ENCODE results near the gene CPLX1.

Gene CPLX1

GRCh38 chr4:825971-826330, at the start of gene CPLX1:
TSS of gene CPLX1 (minus strand) at chr4:826129. CDS start at chr4:824522, 1,607 bp downstream.
- no peak for DNase-seq

- DNase-seq = no peak
Observed at GRCh38 chr4:874971-875817, 49.3 kb upstream of the CPLX1 start.

- DNase-seq = no peak
Observed at GRCh38 chr4:874056-874455, 48.1 kb upstream of the CPLX1 start.

GRCh38 chr4:872241-872981, 46.5 kb upstream of the CPLX1 start:
- no peak for DNase-seq

GRCh38 chr4:871484-871883, 45.6 kb upstream of the CPLX1 start:
- DNase-seq = no peak

GRCh38 chr4:870951-871350, 45.0 kb upstream of the CPLX1 start:
- no peak for DNase-seq

- no peak for DNase-seq
Observed at GRCh38 chr4:869776-870175, 43.8 kb upstream of the CPLX1 start.

- DNase-seq = no peak
Observed at GRCh38 chr4:868421-868820, 42.5 kb upstream of the CPLX1 start.

GRCh38 chr4:867526-868250, 41.8 kb upstream of the CPLX1 start:
- DNase-seq = no peak

- no peak for DNase-seq
Observed at GRCh38 chr4:866761-867390, 40.9 kb upstream of the CPLX1 start.

GRCh38 chr4:866068-866760, 40.3 kb upstream of the CPLX1 start:
- DNase-seq = no peak

- no peak for DNase-seq
Observed at GRCh38 chr4:865572-865971, 39.6 kb upstream of the CPLX1 start.

GRCh38 chr4:865121-865465, 39.2 kb upstream of the CPLX1 start:
- no peak for DNase-seq

- DNase-seq = no peak
Observed at GRCh38 chr4:864456-865120, 38.7 kb upstream of the CPLX1 start.

- DNase-seq = no peak
Observed at GRCh38 chr4:860561-860960, 34.6 kb upstream of the CPLX1 start.

GRCh38 chr4:859496-859895, 33.6 kb upstream of the CPLX1 start:
- DNase-seq = no peak

- DNase-seq = no peak
Observed at GRCh38 chr4:858831-859451, 33.0 kb upstream of the CPLX1 start.

GRCh38 chr4:858041-858481, 32.1 kb upstream of the CPLX1 start:
- DNase-seq = no peak

- no peak for DNase-seq
Observed at GRCh38 chr4:857461-857860, 31.5 kb upstream of the CPLX1 start.

- DNase-seq = no peak
Observed at GRCh38 chr4:856225-856901, 30.4 kb upstream of the CPLX1 start.

- DNase-seq = no peak
Observed at GRCh38 chr4:855880-856224, 29.9 kb upstream of the CPLX1 start.
